Karpas-422 (cell line): Measurements from ENCODE around the gene ZNF724. TPM values are rescaled to one million over a fixed set of nuclear protein-coding genes. Genes with fewer than 3 reads are reported as not detected.
"Not testable (repeated sequence)": the region's sequence is repeated elsewhere in the genome, so short reads cannot be mapped to it uniquely, and the experiment has no call there.

Experiments
- DNase-seq: peaks from one replicate; pipeline ENCODE4 v3.0.0-alpha.2; 2015
- H2AFZ ChIP-seq: fragments of 200-600 bp; sonication (generic); 2 replicates; pipeline ENCODE4 v1.6.1; 2014; ENCODE audit warnings: antibody characterized with exemption, low read length, mixed read lengths
- H3K27ac ChIP-seq: fragments of 200-600 bp; sonication (generic); 2 replicates; pipeline ENCODE4 v1.5.1; 2014; ENCODE audit warnings: mild to moderate bottlenecking, low read length, moderate library complexity
- H3K27me3 ChIP-seq: fragments of 200-600 bp; sonication (generic); 2 replicates; pipeline ENCODE4 v1.6.1; 2014; ENCODE audit warnings: low read length, mixed read lengths
- H3K36me3 ChIP-seq: fragments of 200-600 bp; sonication (generic); 2 replicates; pipeline ENCODE4 v1.6.1; 2014; ENCODE audit warnings: low read length, mixed read lengths; ENCODE audit not compliant: insufficient read depth
- H3K4me1 ChIP-seq: fragments of 200-600 bp; sonication (generic); 2 replicates; pipeline ENCODE4 v1.6.1; 2014; ENCODE audit warnings: mild to moderate bottlenecking, low read length, mixed read lengths
- H3K4me2 ChIP-seq: fragments of 200-600 bp; sonication (generic); 2 replicates; pipeline ENCODE4 v1.6.1; 2014; ENCODE audit warnings: low read length, low read depth, mild to moderate bottlenecking; ENCODE audit not compliant: poor library complexity, severe bottlenecking
- H3K4me3 ChIP-seq: fragments of 200-600 bp; sonication (generic); 2 replicates; pipeline ENCODE4 v1.5.1; 2014; ENCODE audit warnings: mild to moderate bottlenecking, antibody characterized with exemption, low read length, mixed read lengths
- H3K79me2 ChIP-seq: fragments of 200-600 bp; sonication (generic); 2 replicates; pipeline ENCODE4 v1.6.1; 2014; ENCODE audit warnings: mild to moderate bottlenecking, low read length, mixed read lengths
- H3K9ac ChIP-seq: fragments of 200-600 bp; sonication (generic); 2 replicates; pipeline ENCODE4 v1.6.0; 2014; ENCODE audit warnings: low read length
- H3K9me2 ChIP-seq: fragments of 200-600 bp; sonication (generic), shearing (Covaris generic); replicated peaks from 2 replicates; pipeline ENCODE4 v1.6.0; 2014; ENCODE audit warnings: mild to moderate bottlenecking, low read length, moderate library complexity; ENCODE audit not compliant: insufficient read depth
- H3K9me3 ChIP-seq: fragments of 300-700, 200-600 bp; sonication (generic); 2 replicates; pipeline ENCODE4 v1.6.1; 2014; ENCODE audit warnings: low read length, mixed read lengths
- H4K20me1 ChIP-seq: fragments of 200-600 bp; sonication (generic); 2 replicates; pipeline ENCODE4 v1.6.1; 2014; ENCODE audit warnings: mild to moderate bottlenecking, antibody characterized with exemption, low read length, low read depth; ENCODE audit not compliant: insufficient read depth
- total RNA-seq: library from RNA; depleted of rRNA; stranded (reverse); fragments of >200 nt; shearing (Covaris generic); gene quantifications from 2 replicates; pipeline ENCODE4 v1.2.3, GENCODE V29; 2014; ENCODE audit warnings: low replicate concordance

Gene ZNF724
- total RNA-seq, 1 experiment from 2014 or later = 10.8 TPM

GRCh38 chr19:23281663-23282276 lies 31.6 kb upstream of the ZNF724 start:
- H3K4me3 ChIP-seq = no peak overlapping the region
- peaks cover 4% of the 10 kb centered on the region; the same call in 1 of the 2 replicates for H3K9me3 ChIP-seq
- H4K20me1 ChIP-seq = no peaks in the 10 kb centered on the region
- H3K27me3 ChIP-seq = no peaks in the 10 kb centered on the region
- H3K4me1 ChIP-seq = no peaks in the 10 kb centered on the region
- H3K4me2 ChIP-seq = no peak overlapping the region
- 0 out of 2 replicates have a peak overlapping the region, but pooled peaks have one; percentile 9 for H2AFZ ChIP-seq
- H3K27ac ChIP-seq = no peak overlapping the region
- H3K9ac ChIP-seq = no peak overlapping the region
- DNase-seq = no peak
- H3K36me3 ChIP-seq = no peaks in the 10 kb centered on the region
- H3K79me2 ChIP-seq = no peaks in the 10 kb centered on the region
- no peaks in the 10 kb centered on the region for H3K9me2 ChIP-seq

GRCh38 chr19:23278118-23278517 lies 27.9 kb upstream of the ZNF724 start:
- not testable (repeated sequence) for H3K9me3 ChIP-seq, DNase-seq, H4K20me1 ChIP-seq, H3K27me3 ChIP-seq, H3K4me3 ChIP-seq, H3K9me2 ChIP-seq, H3K27ac ChIP-seq, H3K4me2 ChIP-seq, H3K36me3 ChIP-seq, H3K79me2 ChIP-seq, H2AFZ ChIP-seq, H3K4me1 ChIP-seq, H3K9ac ChIP-seq

- peaks cover 7% of the 10 kb centered on the region for H3K4me1 ChIP-seq
- H2AFZ ChIP-seq = peak overlapping the region; percentile 86
- peak overlapping the region; percentile 37; the same call in 1 of the 2 replicates for H3K27ac ChIP-seq
- H3K79me2 ChIP-seq = peaks cover 38% of the 10 kb centered on the region
- peak; percentile 97 for DNase-seq
- peak overlapping the region; percentile 96 for H3K4me3 ChIP-seq
- H3K27me3 ChIP-seq = no peaks in the 10 kb centered on the region
- peaks cover 23% of the 10 kb centered on the region; the same call in 1 of the 2 replicates for H3K36me3 ChIP-seq
- H3K9me3 ChIP-seq = no peaks in the 10 kb centered on the region
- H3K9me2 ChIP-seq = no peaks in the 10 kb centered on the region
- H4K20me1 ChIP-seq = no peaks in the 10 kb centered on the region
- peak overlapping the region; percentile 91 for H3K9ac ChIP-seq
- H3K4me2 ChIP-seq = peak overlapping the region; percentile 74
Measured at GRCh38 chr19:23273590-23274412, 23.6 kb upstream of the ZNF724 start.

- Histone ChIP-seq H3K9ac (peak overlapping the region; percentile 91), H2AFZ (no peak overlapping the region; the same call in 1 of the 2 replicates)
Measured at GRCh38 chr19:23273022-23273589, 22.9 kb upstream of the ZNF724 start.

GRCh38 chr19:23263870-23264590 lies 13.8 kb upstream of the ZNF724 start:
- no peaks in the 10 kb centered on the region for H3K4me1 ChIP-seq
- no peaks in the 10 kb centered on the region for H3K9me2 ChIP-seq
- H3K9ac ChIP-seq = no peak overlapping the region
- H3K79me2 ChIP-seq = 0 out of 2 replicates have a peak, but pooled peaks cover 3% of the 10 kb centered on the region
- DNase-seq = no peak
- no peaks in the 10 kb centered on the region for H3K9me3 ChIP-seq
- no peaks in the 10 kb centered on the region for H3K27me3 ChIP-seq
- H3K4me3 ChIP-seq = no peak overlapping the region
- no peaks in the 10 kb centered on the region for H4K20me1 ChIP-seq
- H3K4me2 ChIP-seq = no peak overlapping the region
- peaks cover 49% of the 10 kb centered on the region for H3K36me3 ChIP-seq
- H2AFZ ChIP-seq = no peak overlapping the region
- no peak overlapping the region for H3K27ac ChIP-seq

More at GRCh38 chr19:23273022-23273589, 22.9 kb upstream of the ZNF724 start:
- H3K36me3 ChIP-seq = peaks cover 26% of the 10 kb centered on the region; the same call in 1 of the 2 replicates
- peak overlapping the region; percentile 96 for H3K4me3 ChIP-seq
- no peaks in the 10 kb centered on the region for H3K9me2 ChIP-seq
- H3K9me3 ChIP-seq = no peaks in the 10 kb centered on the region
- peak overlapping the region; percentile 74 for H3K4me2 ChIP-seq
- DNase-seq = peak; percentile 63
- H3K27me3 ChIP-seq = no peaks in the 10 kb centered on the region
- 0 out of 2 replicates have a peak overlapping the region, but pooled peaks have one; percentile 37 for H3K27ac ChIP-seq
- peaks cover 38% of the 10 kb centered on the region for H3K79me2 ChIP-seq
- H3K4me1 ChIP-seq = peaks cover 7% of the 10 kb centered on the region
- no peaks in the 10 kb centered on the region for H4K20me1 ChIP-seq

- H3K79me2 ChIP-seq = 0 out of 2 replicates have a peak, but pooled peaks cover 3% of the 10 kb centered on the region
- DNase-seq = no peak
- peaks cover 46% of the 10 kb centered on the region for H3K36me3 ChIP-seq
- no peaks in the 10 kb centered on the region for H3K9me3 ChIP-seq
- H3K9ac ChIP-seq = no peak overlapping the region
- no peaks in the 10 kb centered on the region for H3K4me1 ChIP-seq
- H3K27me3 ChIP-seq = no peaks in the 10 kb centered on the region
- H3K4me2 ChIP-seq = no peak overlapping the region
- H2AFZ ChIP-seq = no peak overlapping the region
- H3K4me3 ChIP-seq = no peak overlapping the region
- H3K27ac ChIP-seq = no peak overlapping the region
- no peaks in the 10 kb centered on the region for H4K20me1 ChIP-seq
- no peaks in the 10 kb centered on the region for H3K9me2 ChIP-seq
Measured at GRCh38 chr19:23263396-23263795, 13.2 kb upstream of the ZNF724 start.

- Histone ChIP-seq H3K27me3 (no peaks in the 10 kb centered on the region), H3K9me2 (no peaks in the 10 kb centered on the region), H3K36me3 (peaks cover 42% of the 10 kb centered on the region), H3K27ac (no peak overlapping the region), H2AFZ (no peak overlapping the region), H3K79me2 (0 out of 2 replicates have a peak, but pooled peaks cover 3% of the 10 kb centered on the region), H3K9me3 (no peaks in the 10 kb centered on the region), H3K4me1 (no peaks in the 10 kb centered on the region), H3K4me2 (no peak overlapping the region), H4K20me1 (no peaks in the 10 kb centered on the region), H3K4me3 (no peak overlapping the region), H3K9ac (no peak overlapping the region)
- no peak for DNase-seq
Measured at GRCh38 chr19:23262920-23263319, 12.7 kb upstream of the ZNF724 start.
